Fibroblast of skin of abdomen (primary cell): Measurements from ENCODE around the gene CALN1.
"Not testable (repeated sequence)": the region's sequence is repeated elsewhere in the genome, so short reads cannot be mapped to it uniquely, and the experiment has no call there.

Experiments
- DNase-seq: peaks from one replicate; pipeline ENCODE4 v3.0.0-alpha.2; 2013

Gene CALN1

DNA sequence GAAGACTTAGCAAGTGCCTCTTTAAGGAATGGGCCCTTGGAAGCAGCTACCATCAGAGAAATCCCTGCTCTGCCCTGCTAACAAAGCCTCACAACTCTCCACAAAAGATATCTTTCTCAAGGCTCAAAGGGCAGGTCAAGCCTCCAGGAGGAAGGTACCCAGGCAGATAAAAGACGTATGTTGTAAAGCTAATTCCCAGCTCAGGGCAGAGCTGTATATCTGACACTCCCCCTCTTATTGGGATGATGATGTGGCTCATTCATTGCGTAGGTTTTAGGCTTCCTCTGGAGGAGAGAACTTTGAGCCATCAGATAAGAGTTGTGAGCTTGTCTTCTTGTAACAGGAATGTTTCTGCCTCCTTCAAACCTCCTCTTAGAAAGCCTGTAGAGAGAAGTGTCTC, 145.4 kb downstream of the CALN1 start:
- no peak for DNase-seq

GRCh38 chr7:72265071-72265904, 146.8 kb downstream of the CALN1 start:
- DNase-seq: no peak

- no peak for DNase-seq
Observed at GRCh38 chr7:72260406-72260805, 151.7 kb downstream of the CALN1 start.

DNA sequence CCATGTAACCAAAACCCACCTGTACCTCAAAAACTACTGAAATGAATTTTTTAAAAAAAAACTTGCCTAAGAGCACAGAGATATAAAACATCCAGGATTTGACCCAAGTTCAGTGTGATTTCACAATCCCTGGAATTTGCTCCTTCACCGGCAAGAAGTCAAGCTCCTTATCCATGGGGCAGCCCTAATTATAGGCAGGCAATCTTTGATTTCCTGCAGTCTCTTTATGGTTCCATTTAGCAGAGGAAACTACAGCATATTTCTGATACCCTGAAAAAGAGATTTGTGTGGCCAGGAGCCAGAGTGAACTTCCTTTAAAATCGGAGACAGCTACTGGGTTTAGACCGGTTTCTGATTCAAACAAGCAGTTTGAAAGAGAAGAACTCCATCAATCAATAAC, 154.1 kb downstream of the CALN1 start:
- DNase-seq: no peak

DNA sequence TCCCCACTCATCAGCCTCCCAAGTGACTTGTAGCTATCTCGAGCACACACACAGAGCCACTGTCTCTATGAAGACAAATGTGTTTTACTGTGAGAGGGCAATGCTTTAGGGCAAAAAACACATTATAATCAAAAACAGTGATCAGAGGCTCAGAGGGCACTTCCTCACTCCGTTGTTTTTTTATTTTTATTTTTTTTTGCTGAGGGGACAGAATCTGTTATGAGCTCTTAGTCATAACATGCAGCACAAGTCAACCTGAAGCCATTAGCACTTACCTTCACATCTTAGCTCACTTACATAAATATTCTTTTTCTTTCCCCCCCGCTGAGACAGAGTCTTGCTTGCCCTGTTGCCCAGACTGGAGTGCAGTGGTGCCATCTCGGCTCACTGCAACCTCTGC, 157.7 kb downstream of the CALN1 start:
- DNase-seq: no peak

DNA sequence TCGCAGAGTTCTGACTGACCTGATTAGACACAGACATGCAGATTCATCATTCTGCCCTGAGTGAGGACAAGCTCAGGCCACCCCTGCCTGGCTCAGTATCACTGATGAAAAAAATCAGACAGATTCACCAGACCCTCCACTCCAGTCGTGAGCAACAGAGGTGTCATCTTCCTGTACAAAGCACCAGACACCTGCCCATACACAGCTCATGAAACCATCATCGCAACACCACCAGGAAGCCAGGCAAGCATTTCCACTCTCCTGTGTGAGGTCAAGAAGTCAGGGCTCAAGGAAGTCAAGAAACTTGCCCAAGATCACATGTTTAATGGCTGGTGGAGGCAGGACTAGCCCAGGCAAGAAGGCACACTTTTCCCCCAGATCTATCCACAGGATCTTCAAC, 163.0 kb downstream of the CALN1 start:
- no peak for DNase-seq

DNA sequence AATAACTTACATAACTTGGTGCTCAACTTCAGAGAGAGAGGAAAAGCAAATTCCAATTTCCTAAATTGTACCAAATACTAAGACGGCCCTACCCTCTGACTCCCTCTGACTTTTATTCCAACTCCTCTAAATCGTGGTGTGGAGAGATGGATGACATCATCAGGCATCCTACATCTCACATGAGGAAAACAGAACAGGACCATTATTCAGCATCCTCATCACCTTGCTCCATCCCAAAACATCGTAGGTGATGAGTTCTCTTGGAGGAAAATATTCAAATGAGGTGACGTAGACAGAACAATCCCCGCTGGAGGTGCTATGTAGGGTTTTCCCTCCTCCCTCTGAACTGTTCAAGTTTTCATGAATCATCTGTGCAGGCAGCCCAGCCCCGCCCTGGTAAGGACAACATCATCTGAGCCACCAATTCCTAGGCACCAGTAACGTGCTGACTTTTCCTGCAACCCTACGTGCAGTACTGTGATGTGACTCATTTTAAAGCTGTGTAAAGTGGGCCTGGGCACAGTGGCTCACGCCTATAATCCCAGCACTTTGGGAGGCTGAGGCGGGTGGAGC, 167.2 kb downstream of the CALN1 start:
- DNase-seq: no peak

DNA sequence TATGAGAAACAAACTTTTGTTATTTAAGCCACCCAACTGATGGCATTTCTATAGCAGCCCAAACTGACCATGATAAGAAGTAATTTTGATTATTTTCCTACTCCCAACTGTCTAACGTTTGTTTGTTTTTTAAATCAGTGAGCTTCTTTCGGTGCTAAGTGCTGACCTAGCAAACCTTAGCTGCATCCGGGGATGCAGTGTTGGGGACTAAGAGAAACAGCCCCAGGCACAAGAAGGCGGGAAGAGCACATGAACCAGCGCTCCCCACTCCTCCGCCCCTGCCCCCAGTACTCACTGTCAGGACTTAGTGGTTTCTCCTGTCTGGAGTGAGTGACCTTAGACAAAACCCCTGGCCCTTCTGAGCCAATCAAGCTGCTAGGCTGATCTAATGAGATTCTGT, 168.8 kb downstream of the CALN1 start:
- no peak for DNase-seq

GRCh38 chr7:72235351-72235750, 176.8 kb downstream of the CALN1 start:
- DNase-seq: no peak

DNA sequence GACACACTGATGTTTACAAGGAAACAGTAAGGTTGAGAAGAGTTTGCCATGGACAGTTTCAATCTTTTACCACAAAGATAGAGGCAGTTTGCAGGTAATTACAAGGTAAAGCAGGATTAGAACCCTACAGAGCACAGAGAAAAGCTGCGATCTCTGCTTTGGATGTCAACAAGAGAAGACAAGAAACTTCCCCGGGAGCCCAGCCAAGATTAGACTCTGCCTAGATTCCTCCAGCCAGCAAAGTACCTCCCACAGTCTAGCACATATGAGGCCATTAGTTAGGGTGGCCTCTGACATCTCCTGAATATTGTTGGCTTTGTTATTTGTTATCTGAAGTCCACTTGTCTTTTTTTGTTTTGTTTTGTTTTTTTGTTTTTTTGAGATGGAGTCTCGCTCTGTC, 178.1 kb downstream of the CALN1 start:
- no peak for DNase-seq

DNA sequence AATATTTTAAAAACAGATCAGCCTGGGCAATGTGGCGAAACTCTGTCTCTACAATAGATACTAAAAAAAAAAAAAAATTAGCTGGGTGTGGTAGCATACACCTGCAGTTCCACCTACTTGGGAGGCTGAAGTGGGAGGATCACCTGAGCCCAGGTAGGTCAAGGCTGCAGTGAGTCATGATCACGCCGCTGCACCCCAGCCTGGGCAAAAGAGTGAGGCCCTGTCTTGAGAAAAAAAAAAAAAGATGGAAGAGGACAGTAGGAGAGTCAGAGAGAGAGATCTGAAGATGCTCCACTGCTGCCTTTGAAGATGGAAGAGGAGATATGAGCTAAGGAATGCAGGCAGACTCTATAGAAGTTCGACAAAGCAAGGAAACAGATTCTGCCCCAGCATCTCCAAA, 181.9 kb downstream of the CALN1 start:
- DNase-seq: no peak

GRCh38 chr7:72223351-72223750, 188.8 kb downstream of the CALN1 start:
- no peak for DNase-seq

DNA sequence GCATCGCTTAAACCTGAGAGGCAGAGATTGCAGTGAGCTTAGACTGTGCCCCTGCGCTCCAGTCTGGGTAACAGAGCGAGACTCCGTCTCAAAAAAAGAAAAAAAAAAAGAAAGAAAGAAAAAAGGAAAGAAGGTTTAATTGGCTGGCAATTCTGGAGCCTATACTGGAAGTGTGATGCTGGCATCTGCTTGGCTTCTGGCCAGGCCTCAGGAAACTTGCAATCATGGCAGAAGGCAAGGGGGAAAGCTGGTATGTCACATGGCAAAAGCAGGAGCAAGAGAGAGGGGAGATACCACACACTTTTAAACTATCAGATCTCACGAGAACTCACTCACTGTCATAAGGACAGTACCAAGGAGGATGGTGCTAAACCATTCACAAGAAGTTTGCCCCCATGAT, 190.0 kb downstream of the CALN1 start:
- no peak for DNase-seq

- DNase-seq: no peak
Observed at GRCh38 chr7:72219500-72219899, 192.6 kb downstream of the CALN1 start.

GRCh38 chr7:72217151-72217550, 195.0 kb downstream of the CALN1 start:
- no peak for DNase-seq

GRCh38 chr7:72213769-72214168, 198.4 kb downstream of the CALN1 start:
- DNase-seq: no peak

DNA sequence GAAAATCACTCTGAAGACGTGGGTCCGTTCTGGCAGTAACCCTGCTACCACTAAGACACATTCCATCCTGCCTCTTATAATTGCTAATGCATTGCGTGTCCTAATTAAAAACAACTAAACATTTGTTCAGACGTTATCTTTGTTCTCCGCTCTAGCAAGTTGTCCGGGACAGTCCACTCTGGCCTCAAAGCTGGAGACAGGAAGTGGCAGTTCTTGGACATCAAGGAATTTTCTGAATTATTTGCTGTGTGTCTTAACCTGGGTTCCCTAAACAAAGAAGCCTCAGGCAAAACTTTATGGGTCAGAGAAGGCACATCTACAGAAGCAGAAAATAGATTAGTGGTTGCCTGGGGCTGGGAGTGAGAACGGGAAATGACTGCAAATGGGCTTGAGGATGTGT, 199.1 kb downstream of the CALN1 start:
- DNase-seq: no peak

DNA sequence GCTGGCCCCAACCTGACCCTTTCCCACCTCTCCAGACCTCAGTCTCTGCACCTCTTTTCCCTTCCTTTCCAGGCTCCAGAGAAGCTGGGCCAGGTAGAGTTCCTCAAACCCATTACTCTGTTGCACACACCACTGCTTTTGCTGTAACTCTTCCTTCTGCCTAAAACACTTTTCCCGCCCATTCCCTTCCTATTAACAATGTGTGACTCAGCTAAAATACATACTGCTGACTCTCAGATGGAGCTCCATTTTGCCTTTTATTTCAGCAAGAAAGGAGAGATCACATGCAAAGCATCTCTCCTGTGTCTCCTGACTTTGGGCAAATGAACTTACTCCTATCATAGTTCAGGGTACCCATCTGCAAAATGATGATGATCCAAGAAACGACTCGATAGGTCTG, 201.0 kb downstream of the CALN1 start:
- DNase-seq: no peak

DNA sequence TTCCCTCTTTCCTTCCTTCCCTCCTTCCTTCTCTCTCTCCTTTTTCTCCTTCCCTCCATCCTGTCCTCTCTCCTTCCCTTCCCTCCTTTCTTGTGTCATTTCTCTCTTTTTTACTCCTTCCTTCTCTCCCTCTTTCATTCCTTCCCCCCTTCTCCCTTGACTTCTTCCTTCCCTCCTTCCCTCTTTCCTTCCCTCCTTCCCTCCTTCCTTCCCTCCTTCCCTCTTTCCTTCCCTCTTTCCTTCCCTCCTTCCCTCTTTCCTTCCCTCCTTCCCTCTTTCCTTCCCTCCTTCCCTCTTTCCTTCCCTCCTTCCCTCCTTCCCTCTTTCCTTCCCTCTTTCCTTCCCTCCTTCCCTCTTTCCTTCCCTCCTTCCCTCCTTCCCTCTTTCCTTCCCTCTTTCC, 203.1 kb downstream of the CALN1 start:
- not testable (repeated sequence) for DNase-seq

DNA sequence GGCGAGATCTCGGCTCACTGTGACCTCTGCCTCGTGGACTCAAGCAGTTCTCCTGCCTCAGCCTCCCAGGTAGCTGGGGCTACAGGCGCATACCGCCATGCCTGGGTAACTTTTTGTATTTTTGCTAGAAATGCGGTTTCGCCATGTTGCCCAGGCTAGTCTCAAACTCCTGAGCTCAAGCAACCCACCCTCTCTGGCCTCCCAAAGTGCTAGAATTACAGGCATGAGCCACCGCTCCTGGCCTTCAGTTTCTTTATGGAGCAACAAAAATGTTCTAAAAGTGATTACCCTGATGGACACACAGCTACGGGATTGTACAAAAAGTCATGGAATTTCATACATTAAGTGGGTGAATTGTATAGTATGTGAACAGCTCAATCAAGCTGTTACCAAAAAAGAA, 216.0 kb downstream of the CALN1 start:
- no peak for DNase-seq

GRCh38 chr7:72190919-72191318, 221.2 kb downstream of the CALN1 start:
- DNase-seq: no peak

GRCh38 chr7:72190146-72190545, 222.0 kb downstream of the CALN1 start:
- no peak for DNase-seq

- no peak for DNase-seq
Observed at GRCh38 chr7:72187179-72187578, 225.0 kb downstream of the CALN1 start.

GRCh38 chr7:72183835-72184234, 228.3 kb downstream of the CALN1 start:
- DNase-seq: no peak

- DNase-seq: no peak
Observed at GRCh38 chr7:72182036-72182435, 230.1 kb downstream of the CALN1 start.
